Activated CD4-positive, alpha-beta T cell treated with anti-CD3 and anti-CD28 coated beads, Interleukin-2, amount 10 ng/mL, durations not matched to agents 24 days and 14 days (primary cell): ENCODE results near the gene CD79B. TPM values are rescaled to one million over a fixed set of nuclear protein-coding genes. Genes with fewer than 3 reads are reported as not detected.
A peak's percentile ranks its signal among the peaks of the same experiment; 100 is the strongest.

Source experiments
- DNase-seq: peaks from one replicate; pipeline ENCODE4 v3.0.0; 2022
- H3K27ac Mint-ChIP-seq: one replicate; pipeline ENCODE4 v1.8.0; 2022; ENCODE audit warnings: mild to moderate bottlenecking, mixed read lengths
- H3K27me3 Mint-ChIP-seq: one replicate; pipeline ENCODE4 v1.8.0; 2022; ENCODE audit warnings: mixed read lengths
- H3K36me3 Mint-ChIP-seq: one replicate; pipeline ENCODE4 v1.8.0; 2022; ENCODE audit warnings: low read depth, mild to moderate bottlenecking, mixed read lengths
- H3K4me1 Mint-ChIP-seq: one replicate; pipeline ENCODE4 v1.8.0; 2021; ENCODE audit warnings: mixed read lengths
- H3K4me3 Mint-ChIP-seq: one replicate; pipeline ENCODE4 v1.8.0; 2022; ENCODE audit warnings: mild to moderate bottlenecking, moderate library complexity, mixed read lengths
- H3K9me3 Mint-ChIP-seq: one replicate; pipeline ENCODE4 v1.8.0; 2021; ENCODE audit warnings: mixed read lengths
- intact Hi-C: fragments of 100-400 bp; cut with micrococcal nuclease; formaldehyde crosslinking; loops from one replicate; pipeline ENCODE4 v1.15.1; 2023
- total RNA-seq: library from RNA; stranded (reverse); gene quantifications from 2 replicates; pipeline ENCODE4 v1.2.3, GENCODE V29; 2022

Gene CD79B
- total RNA-seq, 1 donor from 2014 or later, result 29.2 TPM

DNA sequence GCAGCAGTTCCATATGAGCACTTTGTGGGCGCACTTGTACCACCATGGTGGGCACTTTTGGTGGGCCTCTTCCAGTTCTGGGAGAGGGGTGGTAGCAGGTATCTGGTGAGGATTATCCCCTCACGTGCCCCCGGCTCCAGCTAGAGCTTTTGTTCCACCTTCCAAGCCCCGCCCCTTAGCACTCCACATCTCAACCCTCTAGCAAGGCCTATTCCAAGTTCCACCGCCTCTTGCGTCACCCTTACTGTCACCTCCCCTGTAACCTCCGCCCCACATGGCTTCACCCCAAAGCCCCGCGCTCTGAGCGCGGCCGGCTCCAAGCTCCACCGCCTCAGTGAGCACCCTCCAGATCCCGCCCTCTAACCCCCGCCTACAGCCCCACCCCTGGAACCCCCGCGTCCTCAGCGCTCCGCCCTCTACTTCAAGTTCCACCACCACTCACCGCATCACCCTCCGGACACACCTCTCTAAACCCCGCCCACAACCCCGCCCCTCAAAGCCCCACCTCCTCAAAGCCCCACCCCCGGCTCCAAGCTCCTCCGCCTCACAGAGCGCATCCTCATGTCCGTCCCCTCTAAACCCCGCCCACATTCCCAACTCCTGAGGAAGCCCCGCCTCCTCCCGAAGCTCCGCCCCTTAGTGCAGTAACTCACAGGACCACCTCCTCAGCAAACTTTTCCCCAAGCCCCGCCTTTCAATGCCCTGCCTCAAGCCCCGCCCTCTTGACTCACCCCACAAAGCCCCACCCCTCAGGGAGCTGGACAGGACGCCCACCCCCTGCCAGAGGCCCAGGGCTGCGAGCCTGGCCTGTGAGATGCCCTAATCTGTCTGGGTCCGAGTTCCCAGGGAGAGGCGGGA, 29.5 kb upstream of the CD79B start:
- no peaks in the 10 kb centered on the region for H3K36me3 Mint-ChIP-seq
- H3K4me3 Mint-ChIP-seq, result peak overlapping the region; percentile 74
- peaks cover 3% of the 10 kb centered on the region for H3K27me3 Mint-ChIP-seq
- peaks cover 5% of the 10 kb centered on the region for H3K4me1 Mint-ChIP-seq
- DNase-seq, result peak; percentile 80
- intact Hi-C loops, result loop anchor here (2.0 kb wide), 1 partner anchor 15 kb away; no protein-coding TSS in a partner anchor
- peak overlapping the region; percentile 37 for H3K27ac Mint-ChIP-seq
- no peaks in the 10 kb centered on the region for H3K9me3 Mint-ChIP-seq

DNA sequence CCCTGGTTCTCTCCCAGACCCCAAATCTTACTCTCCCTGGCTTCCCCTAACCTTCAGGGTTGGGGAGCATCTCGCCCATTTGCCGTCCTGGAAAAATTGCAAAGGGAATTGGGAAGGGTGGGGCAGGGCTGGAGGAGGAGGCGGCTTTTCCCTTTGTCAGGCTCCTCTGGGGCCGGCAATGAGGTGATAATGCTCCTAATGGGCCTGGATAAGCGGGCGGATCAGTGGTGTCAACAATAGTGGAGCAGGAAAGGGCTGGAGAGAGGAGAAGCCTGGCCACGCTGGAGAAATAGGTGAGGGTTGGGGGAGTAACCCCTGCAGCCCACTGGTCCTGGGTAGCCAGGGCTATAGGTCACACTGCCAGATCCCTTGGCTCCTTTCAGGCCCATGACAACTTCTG, 28.3 kb upstream of the CD79B start:
- intact Hi-C loops, result loop anchor here (2.0 kb wide), 1 partner anchor 14 kb away; no protein-coding TSS in a partner anchor
- Mint-ChIP-seq H3K27ac (peak overlapping the region; percentile 45), H3K4me1 (peaks cover 5% of the 10 kb centered on the region), H3K27me3 (peaks cover 3% of the 10 kb centered on the region), H3K9me3 (no peaks in the 10 kb centered on the region), H3K4me3 (no peak overlapping the region), H3K36me3 (no peaks in the 10 kb centered on the region)
- no peak for DNase-seq

DNA sequence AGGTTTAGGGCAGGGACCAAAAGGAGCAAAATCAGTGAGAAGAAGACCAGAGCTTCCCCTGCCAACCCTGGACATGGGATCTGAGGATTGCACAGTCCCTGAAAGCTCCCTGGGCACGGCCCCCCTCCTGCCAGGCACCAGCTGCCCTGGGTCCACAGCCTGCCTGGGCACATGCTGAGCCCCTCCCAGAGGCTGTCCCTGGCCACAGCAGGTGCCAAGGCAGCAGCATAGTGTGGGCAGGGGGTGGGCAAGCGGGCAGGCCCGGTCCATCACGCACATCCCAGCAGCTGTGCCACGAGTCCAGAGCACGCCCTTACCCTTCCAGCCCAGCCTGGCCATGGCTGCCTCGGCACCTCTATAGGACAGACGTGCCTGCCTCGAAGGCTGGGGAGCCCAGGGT, 27.9 kb upstream of the CD79B start:
- no peaks in the 10 kb centered on the region for H3K36me3 Mint-ChIP-seq
- peaks cover 5% of the 10 kb centered on the region for H3K4me1 Mint-ChIP-seq
- no peak for DNase-seq
- H3K4me3 Mint-ChIP-seq, result no peak overlapping the region
- peaks cover 3% of the 10 kb centered on the region for H3K27me3 Mint-ChIP-seq
- H3K9me3 Mint-ChIP-seq, result no peaks in the 10 kb centered on the region
- no peak overlapping the region for H3K27ac Mint-ChIP-seq
- intact Hi-C loops, result loop anchor here (2.0 kb wide), 1 partner anchor 13 kb away; no protein-coding TSS in a partner anchor

DNA sequence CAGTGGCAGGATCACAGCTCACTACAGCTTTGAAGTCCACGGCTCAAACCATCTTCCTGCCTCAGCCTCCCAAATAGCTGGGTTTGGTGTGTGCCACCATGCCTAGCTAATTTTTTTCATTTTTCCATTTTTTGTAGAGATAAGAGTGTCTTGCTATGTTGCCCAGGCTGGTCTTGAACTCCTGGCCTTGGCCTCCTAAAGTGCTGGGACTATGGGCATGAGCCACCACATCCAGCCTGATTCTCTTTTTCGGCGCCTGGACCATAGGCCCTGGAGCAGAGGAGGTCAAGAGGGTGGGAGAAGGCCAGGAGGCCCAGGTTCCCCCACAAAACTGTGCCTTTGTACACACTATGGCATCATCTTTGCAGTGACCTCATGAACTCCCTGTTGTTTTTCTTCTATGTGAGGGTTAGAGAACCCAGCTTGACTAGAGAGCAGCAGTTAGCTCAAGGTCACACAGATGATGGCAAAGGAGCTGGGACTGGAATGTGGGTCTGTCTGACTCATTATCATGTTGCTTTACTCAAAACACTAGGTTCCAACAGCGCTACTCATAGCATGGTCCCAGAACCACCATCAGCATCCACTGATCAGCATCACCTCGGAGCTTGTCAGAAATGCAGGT, 24.3 kb upstream of the CD79B start:
- H3K4me3 Mint-ChIP-seq, result no peak overlapping the region
- no peak for DNase-seq
- no peak overlapping the region for H3K27ac Mint-ChIP-seq
- H3K27me3 Mint-ChIP-seq, result no peaks in the 10 kb centered on the region
- no peaks in the 10 kb centered on the region for H3K36me3 Mint-ChIP-seq
- H3K9me3 Mint-ChIP-seq, result no peaks in the 10 kb centered on the region
- intact Hi-C loops, result no loop called here
- H3K4me1 Mint-ChIP-seq, result peaks cover 19% of the 10 kb centered on the region

DNA sequence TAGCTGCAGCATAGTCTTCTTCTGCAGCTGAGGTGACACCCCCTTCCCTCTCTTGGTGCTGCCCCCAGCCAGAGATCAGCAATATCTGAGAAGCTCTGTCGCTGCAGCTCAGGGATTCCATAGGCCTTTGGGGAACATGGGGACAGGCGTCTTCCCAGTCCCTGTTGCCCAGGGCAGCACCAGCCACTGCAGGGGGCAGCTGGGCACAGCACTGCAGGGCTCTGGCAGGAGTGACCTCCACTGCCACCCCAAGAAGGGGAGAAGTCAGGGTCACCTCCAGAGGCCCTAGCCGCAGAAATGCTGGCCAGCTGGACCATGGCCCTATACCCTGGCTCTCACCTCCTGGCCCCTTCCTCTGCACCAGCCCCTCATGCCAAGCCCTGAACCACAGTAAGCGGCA, 23.7 kb upstream of the CD79B start:
- Mint-ChIP-seq H3K9me3 (no peaks in the 10 kb centered on the region), H3K27ac (no peak overlapping the region), H3K4me1 (peaks cover 18% of the 10 kb centered on the region), H3K36me3 (no peaks in the 10 kb centered on the region), H3K27me3 (no peaks in the 10 kb centered on the region), H3K4me3 (no peak overlapping the region)
- no peak for DNase-seq
- intact Hi-C loops, result no loop called here

DNA sequence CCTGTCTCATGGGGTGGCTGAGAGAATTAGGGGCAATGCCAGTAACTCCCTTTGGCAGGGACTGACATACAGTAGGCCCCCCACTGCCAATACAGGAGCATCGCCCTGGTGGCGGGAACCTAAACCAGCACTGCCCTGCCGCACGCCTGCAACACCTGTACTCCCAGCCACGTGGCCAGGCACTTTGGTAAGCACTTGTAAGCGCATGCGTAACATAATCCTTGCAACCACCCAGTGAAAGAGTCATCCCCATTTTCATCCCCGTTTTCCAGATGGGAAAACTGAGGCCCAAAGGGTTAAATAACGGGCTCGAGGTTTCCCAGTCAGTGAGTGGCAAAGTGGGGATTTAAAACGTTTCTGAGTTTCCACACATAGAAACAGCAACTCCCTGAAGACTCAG, 23.1 kb upstream of the CD79B start:
- Mint-ChIP-seq H3K27me3 (no peaks in the 10 kb centered on the region), H3K36me3 (no peaks in the 10 kb centered on the region), H3K4me1 (peaks cover 18% of the 10 kb centered on the region), H3K27ac (no peak overlapping the region), H3K4me3 (no peak overlapping the region), H3K9me3 (no peaks in the 10 kb centered on the region)
- intact Hi-C loops, result no loop called here
- DNase-seq, result no peak

DNA sequence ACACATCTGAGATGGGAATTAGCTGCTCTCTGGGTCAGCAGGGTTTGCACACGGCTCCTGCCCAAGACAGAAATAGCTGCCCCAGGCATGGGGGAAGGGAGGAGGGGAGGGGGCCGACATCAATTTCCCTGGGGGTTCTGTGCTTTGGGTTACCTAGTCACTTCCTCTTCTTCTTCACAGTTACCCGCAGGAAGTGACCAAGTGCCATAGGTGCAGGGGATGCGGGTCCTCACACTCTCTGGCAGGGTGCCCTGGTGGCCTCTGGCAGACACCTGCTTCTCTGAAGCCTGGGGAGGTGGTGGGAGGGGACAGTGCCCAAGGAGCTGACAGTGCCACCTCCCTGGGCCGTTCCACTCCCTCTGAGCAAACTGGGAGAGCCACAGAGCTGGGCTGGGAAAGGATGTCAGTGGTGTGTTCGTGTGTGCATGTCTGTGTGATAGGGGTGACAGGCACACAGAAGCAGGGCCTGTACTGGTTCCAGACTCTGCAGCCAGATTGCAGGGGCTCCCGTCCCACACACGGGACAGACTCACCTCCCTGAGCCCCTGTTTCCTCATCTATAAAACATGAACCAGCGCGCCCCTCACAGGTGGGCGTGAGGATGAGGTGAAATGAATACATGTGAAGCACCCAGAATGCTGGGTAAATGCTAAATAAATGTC, 22.4 kb upstream of the CD79B start:
- Mint-ChIP-seq H3K27ac (peak overlapping the region; percentile 10), H3K36me3 (no peaks in the 10 kb centered on the region), H3K4me1 (peaks cover 18% of the 10 kb centered on the region), H3K9me3 (no peaks in the 10 kb centered on the region), H3K4me3 (no peak overlapping the region), H3K27me3 (no peaks in the 10 kb centered on the region)
- intact Hi-C loops, result no loop called here
- DNase-seq, result peak; percentile 71

DNA sequence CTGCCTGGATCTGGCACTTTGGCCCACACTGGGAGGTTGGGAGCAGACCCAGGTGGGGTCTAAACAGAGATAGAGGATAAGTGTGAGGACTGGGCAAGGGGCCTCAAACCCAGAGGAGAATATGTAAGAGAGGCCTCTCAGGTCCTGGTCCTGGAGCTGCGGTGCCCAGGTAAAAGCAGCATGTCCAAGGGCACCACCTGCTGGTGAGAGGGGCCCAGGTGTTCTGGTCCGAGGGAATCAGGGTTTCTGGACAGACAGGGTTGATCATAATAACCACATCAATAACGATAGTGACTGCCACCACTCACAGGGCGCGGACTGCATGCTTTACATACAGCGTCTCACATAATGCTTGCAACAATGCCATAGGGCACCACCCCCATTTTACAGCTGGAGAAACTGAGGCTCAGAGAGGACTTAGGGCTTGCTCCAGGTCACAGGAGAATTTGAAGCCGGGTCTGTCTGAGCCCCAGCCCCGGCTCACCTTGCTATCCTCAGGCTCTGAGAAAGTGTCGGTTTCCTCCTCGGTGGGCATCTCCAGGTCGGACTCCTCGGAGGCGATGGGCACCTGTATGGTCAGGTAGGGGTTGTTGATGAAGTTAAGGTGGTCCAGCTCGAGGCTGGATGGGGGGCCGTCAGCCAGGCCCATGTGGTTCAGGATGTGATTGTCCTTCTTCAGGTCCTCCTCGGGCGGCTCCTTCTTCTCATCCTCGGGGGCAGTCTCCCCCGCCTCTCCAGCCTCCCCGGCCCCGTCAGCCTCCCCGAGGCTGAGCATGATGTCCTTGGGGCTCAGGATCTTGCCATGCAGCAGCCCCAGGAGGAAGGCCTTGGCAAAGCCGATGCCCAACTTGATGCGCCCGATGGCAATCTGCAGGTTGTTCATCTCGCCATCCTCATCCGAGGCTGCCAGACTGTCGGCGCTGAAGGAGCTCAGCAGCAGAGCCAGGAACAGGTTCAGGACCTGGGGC, 19.1 kb upstream of the CD79B start:
- Mint-ChIP-seq H3K9me3 (no peaks in the 10 kb centered on the region), H3K36me3 (no peaks in the 10 kb centered on the region), H3K4me3 (no peak overlapping the region), H3K27ac (no peak overlapping the region), H3K27me3 (no peaks in the 10 kb centered on the region), H3K4me1 (peaks cover 23% of the 10 kb centered on the region)
- DNase-seq, result peak; percentile 75
- intact Hi-C loops, result no loop called here

DNA sequence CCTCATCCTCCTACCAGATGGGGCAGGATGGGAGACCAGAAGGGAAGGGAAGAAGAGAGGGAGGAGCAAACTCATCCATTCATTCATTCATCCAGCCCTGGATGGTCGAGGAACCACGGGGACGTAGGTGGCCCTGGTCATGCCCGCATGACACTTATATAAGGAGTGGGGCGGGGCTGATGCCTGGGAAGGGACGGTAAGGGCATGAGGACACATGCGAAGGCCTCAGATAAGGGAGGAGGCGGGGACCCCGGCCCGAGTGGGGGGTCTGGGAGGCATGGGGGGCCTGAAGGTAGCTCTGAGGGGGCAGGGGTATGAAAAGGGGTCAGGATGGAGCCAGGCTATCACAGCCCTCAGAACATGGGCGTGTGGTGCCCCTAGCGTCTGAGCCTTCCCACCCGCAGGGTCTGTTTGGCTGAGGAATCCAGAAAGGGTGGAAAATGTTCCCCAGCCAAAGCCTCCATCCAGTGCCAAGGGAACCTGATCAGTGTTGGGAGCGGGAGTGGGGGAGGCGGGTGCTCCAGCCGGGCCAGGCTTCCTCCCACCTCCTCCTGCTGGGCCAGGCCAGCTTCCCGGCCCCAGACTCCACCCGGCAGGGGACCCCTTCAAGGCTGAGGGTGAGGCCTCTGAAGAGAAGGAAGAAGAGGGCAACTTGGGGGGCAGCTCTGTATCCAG, 17.6 kb upstream of the CD79B start:
- Mint-ChIP-seq H3K4me3 (no peak overlapping the region), H3K27ac (no peak overlapping the region)
- intact Hi-C loops, result no loop called here

DNA sequence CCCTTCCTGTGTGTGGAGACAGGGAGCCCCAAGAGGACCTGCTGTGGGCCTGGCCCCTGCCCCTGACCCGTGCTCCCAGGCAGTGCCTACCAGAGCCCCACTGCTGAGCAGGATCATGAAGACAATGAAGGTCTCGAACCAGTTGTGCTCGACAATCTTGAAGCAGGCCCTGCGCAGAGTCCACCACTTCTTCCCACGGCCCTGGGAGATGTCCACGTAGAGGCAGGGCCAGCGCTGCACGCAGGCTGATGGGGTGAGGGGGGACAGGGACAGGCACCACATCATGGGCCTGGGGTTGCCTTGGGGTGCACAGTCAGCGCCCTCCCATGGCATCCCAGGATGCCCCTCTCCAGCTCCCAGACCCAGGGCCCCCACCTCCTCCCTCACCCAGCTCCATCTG, 16.4 kb upstream of the CD79B start:
- Mint-ChIP-seq H3K27me3 (peaks cover 2% of the 10 kb centered on the region), H3K9me3 (no peaks in the 10 kb centered on the region), H3K4me3 (no peak overlapping the region), H3K4me1 (peaks cover 14% of the 10 kb centered on the region), H3K36me3 (no peaks in the 10 kb centered on the region), H3K27ac (no peak overlapping the region)
- DNase-seq, result no peak
- intact Hi-C loops, result no loop called here

More for the DNA sequence above, 17.6 kb upstream of the CD79B start:
- no peaks in the 10 kb centered on the region for H3K9me3 Mint-ChIP-seq
- H3K4me1 Mint-ChIP-seq, result peaks cover 23% of the 10 kb centered on the region
- no peak for DNase-seq
- no peaks in the 10 kb centered on the region for H3K36me3 Mint-ChIP-seq
- H3K27me3 Mint-ChIP-seq, result peaks cover 2% of the 10 kb centered on the region

DNA sequence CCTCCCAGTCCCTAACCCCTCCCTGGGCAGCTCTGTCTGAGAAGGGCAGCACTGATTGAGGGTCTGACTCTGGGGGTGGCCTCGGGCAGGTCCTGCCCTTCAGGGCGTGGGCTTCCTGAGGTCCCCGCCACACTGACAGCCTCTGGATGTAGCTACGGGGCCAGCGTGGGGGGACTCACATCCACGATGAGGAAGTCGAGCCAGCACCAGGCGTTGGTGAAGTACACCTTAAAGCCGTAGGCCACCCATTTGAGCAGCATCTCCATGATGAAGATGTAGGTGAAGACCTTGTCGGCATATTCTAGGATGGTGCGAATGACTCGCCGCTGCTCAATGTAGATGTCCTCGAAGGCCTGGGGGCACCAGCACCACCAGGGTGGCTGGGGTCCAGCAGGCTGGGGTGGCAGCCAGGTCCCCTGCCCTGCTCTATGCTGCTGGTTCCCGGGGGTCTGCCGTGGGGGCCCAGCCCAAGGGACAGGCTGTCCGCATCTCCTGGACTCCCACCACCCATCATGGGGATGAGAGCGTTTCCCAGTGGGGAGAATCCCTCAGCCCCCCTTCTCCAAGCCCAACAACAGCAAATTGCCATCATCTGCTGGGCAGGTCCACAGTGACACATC, 15.7 kb upstream of the CD79B start:
- intact Hi-C loops, result loop anchor here (2.0 kb wide), 2 partner anchors 13 to 37 kb away; no protein-coding TSS in a partner anchor
- Mint-ChIP-seq H3K4me3 (no peak overlapping the region), H3K36me3 (no peaks in the 10 kb centered on the region), H3K27me3 (peaks cover 3% of the 10 kb centered on the region), H3K9me3 (no peaks in the 10 kb centered on the region), H3K4me1 (peaks cover 14% of the 10 kb centered on the region), H3K27ac (no peak overlapping the region)
- DNase-seq, result peak; percentile 57
